ENCODE measurements around the gene CYP4X1.

- no peak for TF ChIP-seq CTCF (IDR thresholded peaks at IDR 0.05)
- TF ChIP-seq POLR2AphosphoS5 (IDR thresholded peaks at IDR 0.05), result no peak
- TF ChIP-seq POLR2A (IDR thresholded peaks at IDR 0.05), result no peak
These were observed 13.3 kb downstream of the CYP4X1 start for GRCh38 chr1:47036764-47037163.
